Thoracic aorta (tissue), 2 donors: ENCODE results near the gene LKAAEAR1. TPM values are rescaled to one million over a fixed set of nuclear protein-coding genes. Genes with fewer than 3 reads are reported as not detected.
"Not testable (repeated sequence)": the region's sequence is repeated elsewhere in the genome, so short reads cannot be mapped to it uniquely, and the experiment has no call there.

Experiments used
- ATAC-seq: fragments of 150-250 bp; one replicate; pipeline ENCODE4 v1.8.0; 2017; ENCODE audit warnings: low read depth; ENCODE audit not compliant: insufficient number of reproducible peaks, low FRiP score
- DNase-seq: peaks from one replicate; pipeline ENCODE4 v3.0.0-alpha.2; 2020; ENCODE audit warnings: low spot score
- H3K27ac ChIP-seq, 2 donors: fragments of 200-600 bp; sonication (generic); 1 replicate in 1 of 2; 2 replicates in 1 of 2; pipeline ENCODE4 v1.5.1; 2016; ENCODE audit warnings: mild to moderate bottlenecking in 2 of 2, moderate library complexity in 2 of 2
- H3K27me3 ChIP-seq: fragments of 200-600 bp; sonication (generic); replicated peaks from 2 replicates; pipeline ENCODE4 v1.6.0; 2016; ENCODE audit warnings: mild to moderate bottlenecking; ENCODE audit not compliant: insufficient read depth
- H3K36me3 ChIP-seq: fragments of 200-600 bp; sonication (generic); one replicate; pipeline ENCODE4 v1.5.1; 2016
- H3K4me1 ChIP-seq, 2 donors: fragments of 200-600 bp; sonication (generic); 1 replicate in 1 of 2; 2 replicates in 1 of 2; pipeline versions ENCODE4 v1.5.1 to v1.6.0; 2016; ENCODE audit warnings: low read depth in 2 of 2, mild to moderate bottlenecking in 1 of 2; ENCODE audit not compliant: control insufficient read depth in 1 of 2
- H3K4me3 ChIP-seq: fragments of 200-600 bp; sonication (generic); 2 replicates; pipeline ENCODE4 v1.5.1; 2016; ENCODE audit warnings: mild to moderate bottlenecking
- H3K9me3 ChIP-seq: fragments of 200-600 bp; sonication (generic); 2 replicates; pipeline ENCODE4 v1.5.1; 2016
- CTCF ChIP-seq: fragments of 200-600 bp; sonication (generic); IDR thresholded peaks from one replicate; pipeline ENCODE4 v1.5.1; 2019; ENCODE audit warnings: antibody characterized with exemption
- total RNA-seq, 2 donors: library from RNA; depleted of rRNA; stranded (reverse); fragments of >200 nt; gene quantifications; one replicate each; pipeline versions ENCODE4 v1.1.0 to v1.2.3, GENCODE V29; 2016

LKAAEAR1 gene
- total RNA-seq, 2 donors from 2014 or later: not detected

- DNase-seq: no peak
- no peak for TF ChIP-seq CTCF
- no peaks in the 10 kb centered on the region for H3K9me3 ChIP-seq
- no peak overlapping the region for H3K27ac ChIP-seq
- no peaks in the 10 kb centered on the region for H3K27me3 ChIP-seq
- H3K4me1 ChIP-seq: no peaks in the 10 kb centered on the region
- no peak for ATAC-seq
- no peaks in the 10 kb centered on the region for H3K36me3 ChIP-seq
- H3K4me3 ChIP-seq: no peak overlapping the region
Measured at GRCh38 chr20:64093013-64093503, 8.9 kb upstream of the LKAAEAR1 start.

GRCh38 chr20:64092258-64093012, 8.2 kb upstream of the LKAAEAR1 start:
- no peaks in the 10 kb centered on the region for H3K27me3 ChIP-seq
- DNase-seq: no peak

GRCh38 chr20:64091770-64092169, 7.6 kb upstream of the LKAAEAR1 start:
- no peaks in the 10 kb centered on the region for H3K9me3 ChIP-seq
- no peaks in the 10 kb centered on the region for H3K4me1 ChIP-seq
- no peaks in the 10 kb centered on the region for H3K27me3 ChIP-seq
- DNase-seq: no peak
- no peak overlapping the region for H3K27ac ChIP-seq
- no peak for ATAC-seq
- no peak overlapping the region for H3K4me3 ChIP-seq
- H3K36me3 ChIP-seq: no peaks in the 10 kb centered on the region
- no peak for TF ChIP-seq CTCF

More at GRCh38 chr20:64092258-64093012, 8.2 kb upstream of the LKAAEAR1 start:
- no peaks in the 10 kb centered on the region for H3K36me3 ChIP-seq
- H3K4me1 ChIP-seq: no peaks in the 10 kb centered on the region
- no peak overlapping the region for H3K4me3 ChIP-seq
- no peaks in the 10 kb centered on the region for H3K9me3 ChIP-seq
- no peak for TF ChIP-seq CTCF
- H3K27ac ChIP-seq: no peak overlapping the region
- ATAC-seq: no peak

- ATAC-seq: no peak
- TF ChIP-seq CTCF: no peak
- no peak overlapping the region for H3K27ac ChIP-seq
- H3K36me3 ChIP-seq: no peaks in the 10 kb centered on the region
- DNase-seq: no peak
- H3K4me3 ChIP-seq: no peak overlapping the region
- H3K27me3 ChIP-seq: no peaks in the 10 kb centered on the region
- no peaks in the 10 kb centered on the region for H3K9me3 ChIP-seq
- H3K4me1 ChIP-seq: no peaks in the 10 kb centered on the region
Measured at GRCh38 chr20:64091340-64091739, 7.1 kb upstream of the LKAAEAR1 start.

- Histone ChIP-seq H3K27ac (no peak overlapping the region), H3K9me3 (no peaks in the 10 kb centered on the region), H3K4me3 (no peak overlapping the region), H3K4me1 (no peaks in the 10 kb centered on the region), H3K27me3 (no peaks in the 10 kb centered on the region), H3K36me3 (no peaks in the 10 kb centered on the region)
- no peak for ATAC-seq
- no peak for TF ChIP-seq CTCF
- no peak for DNase-seq
Measured at GRCh38 chr20:64090165-64090564, 6.0 kb upstream of the LKAAEAR1 start.

GRCh38 chr20:64088586-64088985, 4.4 kb upstream of the LKAAEAR1 start:
- not testable (repeated sequence) for H3K4me3 ChIP-seq, H3K9me3 ChIP-seq, H3K36me3 ChIP-seq, H3K27ac ChIP-seq, H3K4me1 ChIP-seq, ATAC-seq, DNase-seq, H3K27me3 ChIP-seq

- peaks cover 10 to 16% of the 10 kb centered on the region in 2 donors for H3K4me1 ChIP-seq
- not testable (repeated sequence) for ATAC-seq, H3K27me3 ChIP-seq, H3K9me3 ChIP-seq, H3K36me3 ChIP-seq, DNase-seq, H3K4me3 ChIP-seq, H3K27ac ChIP-seq
Measured at GRCh38 chr20:64087226-64087825, 3.1 kb upstream of the LKAAEAR1 start.
